Measurements from ENCODE around the gene SH3PXD2A. TPM values are rescaled to one million over a fixed set of nuclear protein-coding genes. Genes with fewer than 3 reads are reported as not detected.

The SH3PXD2A gene
- total RNA-seq, 1 donor: 29.0 TPM

DNA sequence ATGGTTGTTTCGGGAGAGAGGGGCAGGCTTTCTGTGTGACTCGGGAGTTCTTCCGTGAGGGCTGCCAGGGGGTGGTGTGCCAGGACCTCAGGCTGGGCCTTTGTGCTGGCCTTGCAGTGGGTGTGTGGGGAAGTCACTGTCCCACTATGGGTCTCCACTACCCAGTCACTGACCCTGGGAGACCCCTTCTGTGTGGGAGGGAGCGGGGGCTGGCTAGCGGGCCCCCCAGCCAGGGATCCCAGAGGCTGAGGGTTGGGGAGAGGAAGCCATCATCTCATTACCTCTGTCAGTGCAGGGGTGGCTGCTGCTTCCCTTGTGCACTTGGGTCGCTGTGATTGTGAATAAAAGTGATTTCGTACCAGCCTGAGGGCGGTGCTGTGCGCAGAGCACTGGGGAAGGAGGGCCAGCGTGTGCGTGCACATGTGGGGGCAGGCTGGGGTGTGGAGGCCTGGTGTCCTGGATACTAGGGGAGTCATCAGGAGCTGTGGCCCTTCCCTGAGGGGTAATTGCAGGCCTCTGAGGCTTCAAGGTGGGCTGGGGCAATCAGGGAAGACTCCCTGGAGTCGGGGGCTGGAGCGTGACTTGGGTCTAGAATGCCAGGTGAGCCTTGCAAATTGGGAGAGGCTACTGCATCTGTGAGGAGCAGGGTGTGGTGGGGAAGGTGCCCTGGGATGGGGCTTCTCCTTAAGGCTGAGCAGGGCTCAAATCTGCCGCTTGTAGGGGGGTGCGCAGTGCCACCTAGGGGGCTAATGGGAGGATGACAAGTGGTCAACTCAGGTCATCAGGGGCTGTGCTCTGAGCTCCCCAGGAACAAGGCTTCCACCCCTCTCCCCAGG, 263.0 kb downstream of the SH3PXD2A start:
- H3K36me3 ChIP-seq (ENCODE audit: insufficient read depth, low read length): no peaks in the 10 kb centered on the region
- H3K4me2 ChIP-seq (ENCODE audit: insufficient read depth, low read length): no peak overlapping the region
- H3K4me3 ChIP-seq (ENCODE audit: insufficient read depth, low read length): no peak overlapping the region
- DNase-seq (ENCODE audit: insufficient read length, low spot score, missing footprints): peak; percentile 89
- H3K9me3 ChIP-seq (ENCODE audit: low read depth, low read length): no peaks in the 10 kb centered on the region
- H3K79me2 ChIP-seq (ENCODE audit: insufficient read depth, low read length): no peaks in the 10 kb centered on the region
- TF ChIP-seq CTCF (IDR thresholded peaks at IDR 0.05; ENCODE audit: extremely low read depth, low read depth, low read length): peak; percentile 72
- H3K4me1 ChIP-seq (ENCODE audit: insufficient read depth, low read length): no peaks in the 10 kb centered on the region
- no peaks in the 10 kb centered on the region for H3K27me3 ChIP-seq (ENCODE audit: insufficient read depth, low read length)
- no peak overlapping the region for H2AFZ ChIP-seq (ENCODE audit: low read length)
- no peak overlapping the region for H3K27ac ChIP-seq (ENCODE audit: low read depth, low read length)
- H4K20me1 ChIP-seq (ENCODE audit: insufficient read depth, low read length): peaks cover 16% of the 10 kb centered on the region

DNA sequence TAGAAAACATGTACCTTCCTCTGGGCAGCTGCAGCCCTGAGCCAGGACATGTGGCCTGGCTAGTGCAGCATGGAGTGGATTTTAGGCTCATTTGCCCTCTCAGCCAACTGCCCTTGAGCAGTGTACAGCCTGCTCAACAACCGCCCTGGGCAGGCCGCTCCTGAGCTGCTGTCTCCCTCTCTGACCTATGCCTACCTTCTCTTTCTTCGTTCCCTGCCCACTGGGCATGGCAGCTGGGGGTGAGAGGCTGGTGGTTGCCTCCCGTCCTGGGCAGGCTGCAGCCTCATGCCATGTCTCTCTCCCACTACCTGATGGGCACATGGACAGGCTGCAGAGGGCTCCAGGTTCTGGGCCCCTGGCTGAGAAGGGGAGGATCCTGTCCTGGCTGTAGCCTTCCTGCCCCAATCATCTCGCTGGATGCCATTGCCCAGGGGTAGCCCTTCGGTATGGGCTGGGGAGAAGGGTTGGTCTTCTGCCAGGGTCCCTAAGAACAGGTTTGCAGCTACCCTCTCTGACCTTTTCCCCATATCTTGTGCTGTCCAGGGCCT, 264.6 kb downstream of the SH3PXD2A start:
- H3K79me2 ChIP-seq (ENCODE audit: insufficient read depth, low read length): no peaks in the 10 kb centered on the region
- no peak for DNase-seq (ENCODE audit: insufficient read length, low spot score, missing footprints)
- no peaks in the 10 kb centered on the region for H3K27me3 ChIP-seq (ENCODE audit: insufficient read depth, low read length)
- no peaks in the 10 kb centered on the region for H3K9me3 ChIP-seq (ENCODE audit: low read depth, low read length)
- no peaks in the 10 kb centered on the region for H3K36me3 ChIP-seq (ENCODE audit: insufficient read depth, low read length)
- no peak overlapping the region for H3K4me3 ChIP-seq (ENCODE audit: insufficient read depth, low read length)
- H2AFZ ChIP-seq (ENCODE audit: low read length): no peak overlapping the region
- no peak overlapping the region for H3K27ac ChIP-seq (ENCODE audit: low read depth, low read length)
- no peak overlapping the region for H3K4me2 ChIP-seq (ENCODE audit: insufficient read depth, low read length)
- H3K4me1 ChIP-seq (ENCODE audit: insufficient read depth, low read length): no peaks in the 10 kb centered on the region
- TF ChIP-seq CTCF (IDR thresholded peaks at IDR 0.05; ENCODE audit: extremely low read depth, low read depth, low read length): no peak
- H4K20me1 ChIP-seq (ENCODE audit: insufficient read depth, low read length): peaks cover 11% of the 10 kb centered on the region

DNA sequence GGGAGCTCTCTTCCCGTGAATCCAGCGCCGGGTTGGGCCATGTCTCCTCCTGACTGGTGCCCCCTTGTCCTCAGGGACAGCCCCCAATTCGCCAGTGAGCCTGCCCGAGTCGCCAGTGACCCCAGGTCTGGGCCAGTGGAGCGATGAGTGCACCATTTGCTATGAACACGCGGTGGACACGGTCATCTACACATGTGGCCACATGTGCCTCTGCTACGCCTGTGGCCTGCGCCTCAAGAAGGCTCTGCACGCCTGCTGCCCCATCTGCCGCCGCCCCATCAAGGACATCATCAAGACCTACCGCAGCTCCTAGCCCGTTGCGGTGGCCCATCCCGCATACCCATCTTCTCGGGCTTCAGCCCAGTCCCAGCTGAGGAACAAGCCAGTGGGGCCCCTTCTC, 265.3 kb downstream of the SH3PXD2A start:
- H3K9me3 ChIP-seq (ENCODE audit: low read depth, low read length): no peaks in the 10 kb centered on the region
- H3K27me3 ChIP-seq (ENCODE audit: insufficient read depth, low read length): no peaks in the 10 kb centered on the region
- no peaks in the 10 kb centered on the region for H3K4me1 ChIP-seq (ENCODE audit: insufficient read depth, low read length)
- no peaks in the 10 kb centered on the region for H3K79me2 ChIP-seq (ENCODE audit: insufficient read depth, low read length)
- peaks cover 9% of the 10 kb centered on the region for H4K20me1 ChIP-seq (ENCODE audit: insufficient read depth, low read length)
- H3K27ac ChIP-seq (ENCODE audit: low read depth, low read length): no peak overlapping the region
- no peak overlapping the region for H3K4me2 ChIP-seq (ENCODE audit: insufficient read depth, low read length)
- no peak for TF ChIP-seq CTCF (IDR thresholded peaks at IDR 0.05; ENCODE audit: extremely low read depth, low read depth, low read length)
- DNase-seq (ENCODE audit: insufficient read length, low spot score, missing footprints): peak; percentile 75
- H2AFZ ChIP-seq (ENCODE audit: low read length): no peak overlapping the region
- no peak overlapping the region for H3K4me3 ChIP-seq (ENCODE audit: insufficient read depth, low read length)
- no peaks in the 10 kb centered on the region for H3K36me3 ChIP-seq (ENCODE audit: insufficient read depth, low read length)

- Histone ChIP-seq H4K20me1 (ENCODE audit: insufficient read depth, low read length) (peaks cover 4% of the 10 kb centered on the region), H3K4me3 (ENCODE audit: insufficient read depth, low read length) (no peak overlapping the region), H3K4me2 (ENCODE audit: insufficient read depth, low read length) (no peak overlapping the region), H3K27ac (ENCODE audit: low read depth, low read length) (no peak overlapping the region), H3K79me2 (ENCODE audit: insufficient read depth, low read length) (no peaks in the 10 kb centered on the region), H3K27me3 (ENCODE audit: insufficient read depth, low read length) (no peaks in the 10 kb centered on the region), H3K9me3 (ENCODE audit: low read depth, low read length) (no peaks in the 10 kb centered on the region), H3K4me1 (ENCODE audit: insufficient read depth, low read length) (no peaks in the 10 kb centered on the region), H2AFZ (ENCODE audit: low read length) (no peak overlapping the region), H3K36me3 (ENCODE audit: insufficient read depth, low read length) (no peaks in the 10 kb centered on the region)
- DNase-seq (ENCODE audit: insufficient read length, low spot score, missing footprints): no peak
- no peak for TF ChIP-seq CTCF (IDR thresholded peaks at IDR 0.05; ENCODE audit: extremely low read depth, low read depth, low read length)
Measured at GRCh38 chr10:103589074-103589630, 266.2 kb downstream of the SH3PXD2A start.
